Activated CD4-positive, CD25-positive, alpha-beta regulatory T cell treated with anti-CD3 and anti-CD28 coated beads, Interleukin-2, amount 50 U/mL, for 16 hours (primary cell): ENCODE measurements around the gene PREX1.
A peak's percentile ranks its signal among the peaks of the same experiment; 100 is the strongest.
"Not testable (repeated sequence)": the region's sequence is repeated elsewhere in the genome, so short reads cannot be mapped to it uniquely, and the experiment has no call there.

ENCODE experiments used
- DNase-seq: peaks from one replicate; pipeline ENCODE4 v3.0.0-alpha.2; 2020; ENCODE audit warnings: low read depth, low spot score

The PREX1 gene

DNA sequence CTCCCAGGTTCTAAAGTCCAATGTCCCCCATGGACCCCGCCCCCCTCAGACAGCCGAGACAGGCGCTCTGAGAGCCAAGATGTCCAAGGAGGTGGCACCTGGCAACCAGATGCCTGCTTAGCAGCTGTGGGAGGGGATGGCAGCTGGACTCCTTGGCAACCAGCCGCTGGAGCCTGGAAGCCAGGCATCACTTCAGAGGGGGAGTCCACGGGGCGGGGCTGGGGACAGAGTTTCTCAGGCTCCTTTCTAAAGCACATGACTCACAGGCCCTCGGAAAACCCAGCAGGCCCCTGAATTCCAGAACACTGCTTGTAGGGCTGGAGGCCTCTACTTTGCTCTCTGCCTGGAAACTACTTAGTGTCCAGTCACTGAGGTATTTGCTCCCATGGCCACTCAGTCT lies 51.5 kb downstream of the PREX1 start:
- DNase-seq = no peak

- not testable (repeated sequence) for DNase-seq
These were observed 52.3 kb downstream of the PREX1 start for GRCh38 chr20:48775545-48775944.

GRCh38 chr20:48774696-48775095 lies 53.1 kb downstream of the PREX1 start:
- no peak for DNase-seq

- DNase-seq = no peak
These were observed 53.9 kb downstream of the PREX1 start for GRCh38 chr20:48773837-48774418.

DNA sequence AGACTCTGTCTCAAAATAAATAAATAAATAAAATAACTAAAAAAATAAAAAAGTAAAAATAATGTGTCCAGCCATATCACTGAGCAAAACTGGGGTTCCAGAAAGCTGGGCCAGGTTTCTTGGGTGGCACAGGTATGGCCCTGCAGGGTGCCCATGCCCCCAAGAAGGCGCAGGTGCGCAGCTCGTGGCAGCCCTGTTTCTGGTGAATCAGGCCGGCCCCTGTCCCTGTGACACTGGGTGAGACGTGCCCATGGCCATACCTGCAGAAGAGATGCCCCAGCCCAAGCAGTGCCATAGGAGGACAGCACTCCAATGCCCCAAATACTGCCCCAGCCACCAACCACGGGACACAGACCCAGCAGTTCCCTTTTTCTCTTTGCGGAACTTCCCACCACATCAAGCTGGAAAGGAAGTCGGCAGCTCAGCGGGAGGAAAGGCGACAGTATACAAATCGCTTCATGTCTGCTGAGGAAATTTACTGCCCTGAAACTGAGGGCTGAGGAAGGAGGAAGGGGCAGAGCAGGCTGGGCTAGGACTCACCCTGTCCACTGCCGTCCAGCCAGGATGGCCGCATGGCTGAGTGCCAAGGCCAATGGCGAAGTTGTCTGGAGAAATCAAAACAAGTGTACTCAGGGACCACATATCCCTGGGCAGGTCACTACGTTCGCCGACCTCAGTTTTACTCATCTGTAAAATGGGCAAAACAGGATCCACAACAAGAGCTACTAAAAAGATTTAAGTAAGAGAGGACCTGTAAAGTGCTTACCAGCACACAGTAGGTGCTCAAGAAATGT lies 55.4 kb downstream of the PREX1 start:
- DNase-seq = no peak

DNA sequence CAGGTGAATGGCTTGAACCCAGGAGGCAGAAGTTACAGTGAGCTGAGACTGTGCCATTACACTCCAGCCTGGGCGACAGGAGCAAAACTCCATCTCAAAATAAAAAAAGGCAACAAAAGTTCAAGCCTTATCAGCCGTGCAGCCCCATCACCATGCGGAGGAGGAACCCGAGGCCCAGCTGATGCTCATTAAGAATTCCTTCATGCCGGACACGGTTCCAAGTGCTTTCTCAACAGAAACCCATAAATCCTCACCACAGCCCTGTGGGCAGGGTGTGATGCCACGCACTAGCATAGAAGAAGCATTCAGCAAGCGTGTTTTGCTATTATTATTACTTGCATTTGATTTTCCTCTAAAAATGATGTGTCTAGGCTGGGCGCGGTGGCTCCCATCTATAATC lies 56.3 kb downstream of the PREX1 start:
- no peak for DNase-seq

GRCh38 chr20:48770700-48771442 lies 56.9 kb downstream of the PREX1 start:
- no peak for DNase-seq

DNA sequence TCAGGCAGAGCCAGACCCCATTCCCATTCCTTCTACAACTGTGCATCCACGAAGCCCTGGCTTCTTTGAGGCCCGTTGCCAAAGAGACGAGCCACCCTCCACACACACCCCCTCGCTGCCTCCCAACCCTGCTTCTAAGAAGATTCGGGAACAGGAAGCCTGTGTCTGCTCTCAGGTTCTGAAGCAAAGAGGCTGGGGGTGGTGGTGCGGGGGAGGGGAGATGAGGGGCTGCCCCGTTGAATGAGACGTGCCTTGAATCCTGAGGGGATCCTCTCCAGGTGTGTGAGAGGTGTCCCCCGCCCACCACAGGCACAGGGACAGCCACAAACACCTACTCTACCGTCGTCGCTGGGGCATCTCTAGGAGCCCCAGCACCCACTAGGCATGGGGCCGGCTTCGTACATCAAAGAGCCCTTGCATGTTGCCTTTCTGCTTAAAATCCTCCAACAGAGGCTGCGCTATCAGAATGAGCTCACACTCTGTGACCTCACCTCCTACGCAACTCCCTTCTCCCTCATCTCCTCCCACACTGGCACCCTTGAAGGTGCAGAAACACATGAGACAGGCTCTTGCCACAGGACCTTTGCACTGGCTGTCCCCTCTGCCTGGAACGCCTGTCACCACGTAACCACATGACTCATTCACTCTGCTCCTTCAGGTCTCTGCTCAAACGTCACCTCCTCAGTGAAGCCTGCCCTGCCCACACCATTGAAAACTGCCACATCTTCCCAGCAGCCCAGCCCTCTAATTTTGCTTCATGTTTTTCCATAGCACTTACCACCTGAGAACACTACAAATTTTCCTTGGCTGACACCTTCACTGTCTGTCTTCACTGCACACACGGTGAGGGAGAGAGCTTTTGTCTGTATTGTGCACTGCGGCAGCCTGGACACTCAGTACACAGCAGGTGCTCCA lies 58.5 kb downstream of the PREX1 start:
- DNase-seq = peak; percentile 71

DNA sequence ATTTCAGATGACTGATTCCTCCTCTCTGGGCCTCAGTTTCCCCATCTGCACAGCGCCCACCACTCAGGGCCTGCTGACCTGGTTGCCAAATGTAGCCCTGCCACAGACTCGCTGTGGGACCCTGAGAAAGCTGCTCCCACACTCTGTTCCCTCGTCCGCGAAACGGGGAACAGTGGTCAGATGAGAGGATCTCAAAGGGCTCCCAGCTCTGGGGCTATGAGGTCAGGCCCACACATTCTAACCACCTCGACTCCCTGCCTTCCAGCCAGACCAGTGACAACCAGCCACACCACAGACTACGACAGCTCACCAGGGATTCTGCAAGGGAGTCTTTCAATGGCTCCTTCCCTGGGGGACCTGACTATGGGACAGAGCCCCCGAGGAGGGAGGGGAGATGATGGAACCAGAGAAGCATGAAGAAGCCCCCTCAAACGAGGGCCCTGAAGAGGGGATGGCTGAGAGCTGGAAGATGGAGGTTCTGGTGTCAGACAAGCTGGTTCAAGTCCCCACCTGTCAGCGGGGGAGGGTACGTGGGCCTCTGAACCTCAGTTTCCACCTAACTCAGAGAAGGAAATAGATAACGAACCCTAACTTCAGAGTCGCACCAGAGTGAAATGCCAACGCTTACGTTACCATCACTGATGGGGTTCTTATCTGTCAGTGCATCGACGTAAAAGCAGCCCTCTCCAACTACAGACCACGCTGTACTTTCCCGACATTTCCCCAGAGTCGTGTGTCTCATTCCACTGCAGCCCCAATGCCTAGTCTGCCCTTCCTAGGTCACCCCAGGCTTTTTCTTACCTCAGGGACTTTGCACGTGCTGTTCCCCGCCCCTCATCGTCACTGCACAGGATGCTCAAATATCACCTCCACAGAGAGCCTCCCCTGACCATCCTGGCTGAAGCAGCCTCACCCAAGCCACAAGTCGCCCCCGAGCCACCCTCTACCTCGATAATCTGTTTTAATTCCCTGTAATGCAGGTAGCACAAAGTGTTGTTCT lies 60.5 kb downstream of the PREX1 start:
- DNase-seq = no peak

DNA sequence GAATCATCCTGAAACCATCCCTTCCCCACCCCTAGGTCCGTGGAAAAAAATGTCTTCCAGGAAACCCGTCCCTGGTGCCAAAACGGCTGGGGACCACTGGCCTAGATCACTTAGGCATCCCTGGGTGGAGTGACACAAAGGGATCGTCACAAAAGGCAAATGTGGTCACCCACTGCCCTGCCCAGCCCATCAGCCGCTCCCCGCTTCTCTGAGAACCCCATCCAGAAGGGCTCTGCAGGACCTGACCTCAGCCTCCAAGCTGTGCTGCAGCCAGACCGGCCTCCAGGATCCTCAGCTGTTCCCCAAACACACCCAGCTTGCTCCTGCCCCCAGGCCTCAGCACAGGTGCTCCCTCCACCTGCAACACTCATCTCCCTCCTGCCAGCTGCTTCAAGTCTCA lies 61.6 kb downstream of the PREX1 start:
- no peak for DNase-seq

- DNase-seq = no peak
These were observed 62.4 kb downstream of the PREX1 start for GRCh38 chr20:48765359-48765758.

DNA sequence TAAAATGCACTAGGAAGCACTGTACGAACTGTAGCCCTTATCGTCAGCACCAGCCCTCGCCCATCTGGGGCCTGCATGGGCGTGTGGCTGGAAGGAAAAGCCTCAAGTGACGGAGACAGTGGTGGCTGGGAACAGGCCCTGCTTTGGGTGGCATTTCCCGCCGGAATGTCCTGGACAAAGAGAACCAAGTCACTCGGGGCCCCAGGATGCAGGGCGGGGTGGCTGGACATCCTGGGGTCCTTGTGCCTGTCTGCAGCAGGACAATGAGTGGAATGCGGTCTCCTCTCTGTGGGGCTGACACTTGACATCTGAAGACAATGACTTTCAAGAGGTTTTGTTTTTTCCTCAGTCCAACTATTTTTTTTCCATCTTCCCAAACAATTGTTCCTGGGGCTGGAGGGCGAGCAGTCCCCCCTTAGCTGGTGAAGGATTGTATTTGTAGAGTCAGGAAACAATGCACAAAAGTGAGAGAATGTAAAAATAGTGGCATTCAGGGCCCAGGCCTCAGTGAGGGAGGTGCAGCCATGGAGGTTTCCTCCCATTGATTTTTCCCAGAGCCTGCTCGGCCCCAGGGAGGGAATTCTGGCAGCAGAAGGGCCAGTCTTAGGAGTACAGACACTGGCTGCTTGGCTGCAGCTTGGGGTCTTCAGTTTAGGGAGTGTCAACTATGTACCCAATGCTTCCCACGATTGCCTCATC lies 64.4 kb downstream of the PREX1 start:
- no peak for DNase-seq

DNA sequence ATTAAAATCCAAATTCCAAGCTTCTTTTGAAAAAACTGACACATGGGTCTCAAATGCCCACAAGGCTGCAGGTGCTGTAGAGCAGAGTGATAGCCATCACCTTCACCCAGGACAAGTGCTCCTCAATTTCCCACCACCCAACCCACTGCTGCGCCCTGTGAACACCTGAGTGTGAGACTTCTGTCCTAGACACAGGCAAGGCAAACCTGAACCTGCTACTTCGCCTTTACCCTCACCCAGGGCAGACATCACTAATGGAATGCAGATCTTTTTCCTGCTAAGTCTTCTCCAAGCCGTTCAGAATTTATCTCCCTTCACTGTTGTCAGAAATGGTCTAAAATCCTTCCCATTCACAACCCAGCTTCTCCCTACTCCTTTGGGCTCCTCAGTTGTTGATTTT lies 65.9 kb downstream of the PREX1 start:
- DNase-seq = no peak

GRCh38 chr20:48761023-48761785 lies 66.6 kb downstream of the PREX1 start:
- no peak for DNase-seq

DNA sequence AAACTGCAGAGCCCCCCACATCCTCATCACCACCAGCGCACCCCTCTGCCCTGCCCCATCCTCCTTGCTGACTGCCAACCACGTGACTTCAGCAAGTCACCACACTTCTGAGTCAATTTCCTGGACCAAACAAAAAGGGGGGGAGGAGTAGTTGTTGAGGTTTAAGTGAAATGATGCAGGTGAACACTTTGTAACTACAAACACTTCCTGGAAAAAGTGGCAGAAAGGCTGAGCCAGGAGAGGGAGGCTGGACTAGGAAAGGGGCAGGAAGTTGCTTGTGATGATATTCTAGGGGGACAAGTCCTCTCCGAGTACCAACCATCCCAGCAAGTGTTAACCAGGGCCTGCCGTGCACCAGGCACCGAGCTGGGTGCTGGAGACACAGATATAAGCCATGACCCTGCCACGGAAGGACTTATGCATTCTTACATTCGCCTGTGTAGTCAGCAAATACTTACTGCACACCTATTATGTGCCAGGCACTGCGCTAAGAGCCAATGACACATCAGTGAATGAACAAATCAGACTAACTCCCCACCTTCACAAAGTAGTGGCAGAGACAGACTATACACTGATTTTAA lies 67.3 kb downstream of the PREX1 start:
- peak; percentile 47 for DNase-seq

DNA sequence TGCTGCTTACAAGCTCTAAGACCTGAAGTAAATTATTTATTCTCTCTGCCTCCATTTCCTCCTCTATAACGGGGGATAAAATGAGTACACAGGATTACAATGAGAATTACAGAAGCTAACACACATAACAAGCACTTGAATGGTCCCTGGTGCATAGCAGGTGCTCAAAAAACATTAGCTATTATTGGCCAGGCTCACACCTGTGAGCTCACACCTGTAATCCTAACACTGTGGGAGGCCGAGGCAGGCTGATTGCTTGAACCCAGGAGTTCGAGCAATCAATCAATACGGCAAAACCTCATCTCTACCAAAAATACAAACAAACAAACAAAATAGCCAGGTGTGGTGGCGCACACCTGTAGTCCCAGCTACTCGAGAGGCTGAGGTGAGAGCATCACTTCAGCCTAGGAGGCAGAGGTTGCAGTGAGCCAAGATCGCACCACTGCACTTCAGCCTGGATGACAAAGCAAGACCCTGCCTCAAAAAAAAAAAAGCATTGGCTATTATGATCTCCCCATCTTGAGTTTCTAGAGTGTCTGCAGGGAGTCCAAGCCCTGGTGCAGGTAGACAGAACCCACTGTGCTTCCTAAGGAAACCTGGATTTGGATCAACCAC lies 68.1 kb downstream of the PREX1 start:
- no peak for DNase-seq

GRCh38 chr20:48758206-48758820 lies 69.5 kb downstream of the PREX1 start:
- no peak for DNase-seq

DNA sequence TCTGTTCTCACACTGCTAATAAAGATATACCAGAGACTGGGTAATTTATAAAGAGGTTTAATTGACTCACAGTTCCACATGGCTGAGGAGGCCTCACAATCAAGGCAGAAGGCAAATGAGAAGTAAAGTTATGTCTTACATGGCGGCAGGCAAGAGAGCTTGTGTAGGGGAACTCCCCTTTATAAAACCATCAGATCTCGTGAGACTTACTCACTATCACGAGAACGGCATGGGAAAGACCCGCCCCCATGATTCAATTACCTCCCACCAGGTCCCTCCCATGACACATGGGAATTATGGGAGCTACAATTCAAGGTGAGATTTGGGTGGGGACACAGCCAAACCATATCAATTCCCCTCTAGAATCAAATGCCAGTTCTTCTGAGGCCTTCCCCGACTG lies 71.0 kb downstream of the PREX1 start:
- DNase-seq = not testable (repeated sequence)
